Measurements from ENCODE around the gene SGSM2.

Gene SGSM2

GRCh38 chr17:2374549-2375285, 37.4 kb downstream of the SGSM2 start:
- Histone ChIP-seq H3K4me1 (ENCODE audit: control insufficient read depth, low read length) (no peaks in the 10 kb centered on the region), H3F3A (ENCODE audit: control insufficient read depth, insufficient read depth) (no peaks in the 10 kb centered on the region), H3K4me2 (ENCODE audit: low read length) (no peak overlapping the region), H3K9me2 (replicated peaks; ENCODE audit: control insufficient read depth, low read length) (no peaks in the 10 kb centered on the region), H3K36me3 (ENCODE audit: control insufficient read depth, low read length) (0 out of 2 replicates have a peak, but pooled peaks cover 2% of the 10 kb centered on the region), H3K4me3 (ENCODE audit: low read length) (no peak overlapping the region), H3K27me3 (ENCODE audit: control insufficient read depth, low read length) (no peaks in the 10 kb centered on the region), H3K27ac (ENCODE audit: low read depth, low read length) (no peak overlapping the region), H3K9me3 (ENCODE audit: control insufficient read depth, insufficient read depth, low read length) (no peaks in the 10 kb centered on the region), H4K20me1 (ENCODE audit: control insufficient read depth, insufficient read depth, low read depth, low read length) (no peaks in the 10 kb centered on the region), H3K79me2 (ENCODE audit: control insufficient read depth, low read length) (no peaks in the 10 kb centered on the region)
- TF ChIP-seq EZH2phosphoT487 (IDR thresholded peaks at IDR 0.05; ENCODE audit: borderline replicate concordance, low read length) = no peak
- TF ChIP-seq CTCF (IDR thresholded peaks at IDR 0.05; ENCODE audit: low read depth, low read length, poor library complexity, severe bottlenecking) = no peak

GRCh38 chr17:2375406-2375805, 38.1 kb downstream of the SGSM2 start:
- H3K9me2 ChIP-seq (replicated peaks; ENCODE audit: control insufficient read depth, low read length) = no peaks in the 10 kb centered on the region
- no peak overlapping the region for H3K27ac ChIP-seq (ENCODE audit: low read depth, low read length)
- no peaks in the 10 kb centered on the region for H3K79me2 ChIP-seq (ENCODE audit: control insufficient read depth, low read length)
- H4K20me1 ChIP-seq (ENCODE audit: control insufficient read depth, insufficient read depth, low read depth, low read length) = no peaks in the 10 kb centered on the region
- no peaks in the 10 kb centered on the region for H3F3A ChIP-seq (ENCODE audit: control insufficient read depth, insufficient read depth)
- H3K27me3 ChIP-seq (ENCODE audit: control insufficient read depth, low read length) = no peaks in the 10 kb centered on the region
- no peaks in the 10 kb centered on the region for H3K4me1 ChIP-seq (ENCODE audit: control insufficient read depth, low read length)
- TF ChIP-seq CTCF (IDR thresholded peaks at IDR 0.05; ENCODE audit: low read depth, low read length, poor library complexity, severe bottlenecking) (no peak), EZH2phosphoT487 (IDR thresholded peaks at IDR 0.05; ENCODE audit: borderline replicate concordance, low read length) (no peak)
- H3K36me3 ChIP-seq (ENCODE audit: control insufficient read depth, low read length) = peaks cover 5% of the 10 kb centered on the region; the same call in 1 of the 2 replicates
- H3K4me3 ChIP-seq (ENCODE audit: low read length) = no peak overlapping the region
- H3K9me3 ChIP-seq (ENCODE audit: control insufficient read depth, insufficient read depth, low read length) = no peaks in the 10 kb centered on the region
- H3K4me2 ChIP-seq (ENCODE audit: low read length) = no peak overlapping the region

- Histone ChIP-seq H3K9me3 (ENCODE audit: control insufficient read depth, insufficient read depth, low read length) (no peaks in the 10 kb centered on the region), H3K4me1 (ENCODE audit: control insufficient read depth, low read length) (no peaks in the 10 kb centered on the region), H4K20me1 (ENCODE audit: control insufficient read depth, insufficient read depth, low read depth, low read length) (no peaks in the 10 kb centered on the region), H3K4me2 (ENCODE audit: low read length) (no peak overlapping the region), H3K79me2 (ENCODE audit: control insufficient read depth, low read length) (no peaks in the 10 kb centered on the region), H3K27me3 (ENCODE audit: control insufficient read depth, low read length) (no peaks in the 10 kb centered on the region), H3K9me2 (replicated peaks; ENCODE audit: control insufficient read depth, low read length) (no peaks in the 10 kb centered on the region), H3K36me3 (ENCODE audit: control insufficient read depth, low read length) (peaks cover 5% of the 10 kb centered on the region; the same call in 1 of the 2 replicates), H3F3A (ENCODE audit: control insufficient read depth, insufficient read depth) (no peaks in the 10 kb centered on the region), H3K27ac (ENCODE audit: low read depth, low read length) (no peak overlapping the region), H3K4me3 (ENCODE audit: low read length) (no peak overlapping the region)
- TF ChIP-seq CTCF (IDR thresholded peaks at IDR 0.05; ENCODE audit: low read depth, low read length, poor library complexity, severe bottlenecking) = no peak
- TF ChIP-seq EZH2phosphoT487 (IDR thresholded peaks at IDR 0.05; ENCODE audit: borderline replicate concordance, low read length) = no peak
Observed at GRCh38 chr17:2376107-2376506, 38.8 kb downstream of the SGSM2 start.
